ENCODE data around the gene CNTN6.

CNTN6 gene

GRCh38 chr3:1439395-1439794 lies 346.6 kb downstream of the CNTN6 start:
- no peak for ATAC-seq

GRCh38 chr3:1442271-1442670 lies 349.4 kb downstream of the CNTN6 start:
- ATAC-seq, result no peak

- no peak for ATAC-seq
Observed at GRCh38 chr3:1444195-1444594, 351.4 kb downstream of the CNTN6 start.

GRCh38 chr3:1446531-1446930 lies 353.7 kb downstream of the CNTN6 start:
- no peak for ATAC-seq

- ATAC-seq, result no peak
Observed at GRCh38 chr3:1447452-1447851, 354.6 kb downstream of the CNTN6 start.

GRCh38 chr3:1448443-1448842 lies 355.6 kb downstream of the CNTN6 start:
- no peak for ATAC-seq
